Measurements from ENCODE around the gene LENG9.

- TF ChIP-seq CTCF (IDR thresholded peaks at IDR 0.05) = no peak
- TF ChIP-seq POLR2AphosphoS5 (IDR thresholded peaks at IDR 0.05; ENCODE audit: low read depth, low read length) = no peak
- TF ChIP-seq REST (IDR thresholded peaks at IDR 0.05; ENCODE audit: insufficient read depth in 1 of 2, low read depth in 2 of 2, low read length in 1 of 2) = no peak
- TF ChIP-seq SIN3A (IDR thresholded peaks at IDR 0.05; ENCODE audit: borderline replicate concordance, insufficient read depth, low read depth, low read length) = no peak
Measured at GRCh38 chr19:54489341-54489740, 25.8 kb upstream of the LENG9 start.

All from Panc1 (cell line).